ENCODE data around the gene TBL1X. TPM values are rescaled to one million over a fixed set of nuclear protein-coding genes. Genes with fewer than 3 reads are reported as not detected.

Gene TBL1X
- polyA plus RNA-seq, 3 donors, result 12.5 to 19.5 (median 13.8) TPM

GRCh38 chrX:9577555-9577954 is 112.7 kb downstream of the TBL1X start:
- no peak for TF ChIP-seq CTCF (IDR thresholded peaks at IDR 0.05)
- Histone ChIP-seq H3K27ac (ENCODE audit: low read depth in 1 of 2, low read length in 2 of 2) (no peak overlapping the region), H3K4me3 (replicated peaks in 1 of 3; ENCODE audit: low read depth in 2 of 3, low read length in 3 of 3) (no peak overlapping the region), H3K9ac (ENCODE audit: insufficient read depth, low read length, poor library complexity, severe bottlenecking) (no peak overlapping the region), H3K27me3 (ENCODE audit: control insufficient read depth in 2 of 2, insufficient read depth in 2 of 2, low read length in 2 of 2) (peaks cover 0 to 2% of the 10 kb centered on the region in 2 donors), H2AFZ (ENCODE audit: insufficient read depth, low read depth, low read length, poor library complexity, severe bottlenecking) (no peak overlapping the region), H3K9me3 (replicated peaks in 1 of 2; ENCODE audit: control insufficient read depth in 1 of 2, insufficient read depth in 1 of 2, low read length in 2 of 2) (no peaks in the 10 kb centered on the region), H4K20me1 (ENCODE audit: insufficient read depth, low read length) (peaks cover 100% of the 10 kb centered on the region), H3K4me1 (ENCODE audit: control insufficient read depth in 1 of 2, insufficient read depth in 2 of 2, low read length in 2 of 2) (no peaks in the 10 kb centered on the region), H3K4me2 (replicated peaks; ENCODE audit: extremely low read depth, low read length, poor library complexity, severe bottlenecking) (no peak overlapping the region), H3K36me3 (replicated peaks in 1 of 2; ENCODE audit: control insufficient read depth in 1 of 2, insufficient read depth in 2 of 2, low read length in 2 of 2) (no peaks in the 10 kb centered on the region), H3K79me2 (ENCODE audit: insufficient read depth, low read length) (peaks cover 3% of the 10 kb centered on the region)
- peaks cover 1 to 11% (median 2%) of the 10 kb centered on the region in 3 donors for H3K27me3 Mint-ChIP-seq (ENCODE audit: low read depth in 3 of 3)
- WGBS (ENCODE audit: insufficient coverage), result 100% methylated on average over 4 of the region's 9 CpGs
- no peak overlapping the region for H3K27ac Mint-ChIP-seq
- no peak overlapping the region for H3K4me3 Mint-ChIP-seq
- intact Hi-C loops (cut with micrococcal nuclease), result no loop called here
- peaks cover 3% of the 10 kb centered on the region for H3K4me1 Mint-ChIP-seq
- H3K36me3 Mint-ChIP-seq, result peaks cover 3 to 5% of the 10 kb centered on the region in 2 donors
- H3K9me3 Mint-ChIP-seq, result peaks cover 0 to 4% (median 0%) of the 10 kb centered on the region in 7 donors
- no peak for DNase-seq

- 80% methylated on average over 7 of the region's 20 CpGs for WGBS (ENCODE audit: insufficient coverage)
Observed at GRCh38 chrX:9578083-9578779, 113.4 kb downstream of the TBL1X start.

More at GRCh38 chrX:9578083-9578779, 113.4 kb downstream of the TBL1X start:
- Mint-ChIP-seq H3K4me1 (peaks cover 6% of the 10 kb centered on the region), H3K36me3 (peaks cover 3 to 5% of the 10 kb centered on the region in 2 donors), H3K4me3 (no peak overlapping the region), H3K9me3 (peaks cover 0 to 4% (median 0%) of the 10 kb centered on the region in 7 donors), H3K27me3 (ENCODE audit: low read depth in 3 of 3) (peaks cover 1 to 9% (median 2%) of the 10 kb centered on the region in 3 donors), H3K27ac (no peak overlapping the region)
- no peak for DNase-seq
- H3K27me3 ChIP-seq (ENCODE audit: control insufficient read depth in 2 of 2, insufficient read depth in 2 of 2, low read length in 2 of 2), result peaks cover 0 to 4% of the 10 kb centered on the region in 2 donors
- no peak overlapping the region for H3K9ac ChIP-seq (ENCODE audit: insufficient read depth, low read length, poor library complexity, severe bottlenecking)
- H3K36me3 ChIP-seq (replicated peaks in 1 of 2; ENCODE audit: control insufficient read depth in 1 of 2, insufficient read depth in 2 of 2, low read length in 2 of 2), result no peaks in the 10 kb centered on the region
- no peaks in the 10 kb centered on the region for H3K9me3 ChIP-seq (replicated peaks in 1 of 2; ENCODE audit: control insufficient read depth in 1 of 2, insufficient read depth in 1 of 2, low read length in 2 of 2)
- peaks cover 100% of the 10 kb centered on the region for H4K20me1 ChIP-seq (ENCODE audit: insufficient read depth, low read length)
- intact Hi-C loops (cut with micrococcal nuclease), result no loop called here
- no peak for TF ChIP-seq CTCF (IDR thresholded peaks at IDR 0.05)
- peaks cover 3% of the 10 kb centered on the region for H3K79me2 ChIP-seq (ENCODE audit: insufficient read depth, low read length)
- no peaks in the 10 kb centered on the region for H3K4me1 ChIP-seq (ENCODE audit: control insufficient read depth in 1 of 2, insufficient read depth in 2 of 2, low read length in 2 of 2)
- no peak overlapping the region for H3K27ac ChIP-seq (ENCODE audit: low read depth in 1 of 2, low read length in 2 of 2)
- H3K4me2 ChIP-seq (replicated peaks; ENCODE audit: extremely low read depth, low read length, poor library complexity, severe bottlenecking), result no peak overlapping the region
- no peak overlapping the region for H2AFZ ChIP-seq (ENCODE audit: insufficient read depth, low read depth, low read length, poor library complexity, severe bottlenecking)
- no peak overlapping the region for H3K4me3 ChIP-seq (replicated peaks in 1 of 3; ENCODE audit: low read depth in 2 of 3, low read length in 3 of 3)
